ENCODE data around the gene NAXE. TPM values are rescaled to one million over a fixed set of nuclear protein-coding genes. Genes with fewer than 3 reads are reported as not detected.

The NAXE gene
- total RNA-seq, 1 donor from 2014 or later: 48.5 TPM

- peaks cover 4% of the 10 kb centered on the region for H4K20me1 ChIP-seq (ENCODE audit: insufficient read depth, low read length)
- H3K4me1 Mint-ChIP-seq (ENCODE audit: low read depth, unreplicated experiment): peaks cover 3% of the 10 kb centered on the region
- H3K27ac Mint-ChIP-seq (ENCODE audit: unreplicated experiment): no peak overlapping the region
- peaks cover 2% of the 10 kb centered on the region for H3K36me3 Mint-ChIP-seq (ENCODE audit: low read depth, unreplicated experiment)
- no peak overlapping the region for H3K4me2 ChIP-seq (ENCODE audit: low read length)
- peaks cover 2% of the 10 kb centered on the region for H3K9me3 Mint-ChIP-seq (ENCODE audit: unreplicated experiment)
- no peak overlapping the region for H3K4me3 ChIP-seq (ENCODE audit: insufficient read depth, low read depth, low read length)
- H3K36me3 ChIP-seq (ENCODE audit: insufficient read depth, low read length): peaks cover 2% of the 10 kb centered on the region
- H3K79me2 ChIP-seq (ENCODE audit: insufficient read depth, low read length): peaks cover 9% of the 10 kb centered on the region
- H3K4me1 ChIP-seq (ENCODE audit: insufficient read depth, low read length): peaks cover 12% of the 10 kb centered on the region
- H3K27ac ChIP-seq (ENCODE audit: low read depth, low read length): no peak overlapping the region
- H3K9ac ChIP-seq (ENCODE audit: low read length): no peak overlapping the region
- peaks cover 4% of the 10 kb centered on the region for H3K27me3 Mint-ChIP-seq (ENCODE audit: low read depth, unreplicated experiment)
- no peak for DNase-seq (ENCODE audit: low read depth)
- TF ChIP-seq, protein P1, sequence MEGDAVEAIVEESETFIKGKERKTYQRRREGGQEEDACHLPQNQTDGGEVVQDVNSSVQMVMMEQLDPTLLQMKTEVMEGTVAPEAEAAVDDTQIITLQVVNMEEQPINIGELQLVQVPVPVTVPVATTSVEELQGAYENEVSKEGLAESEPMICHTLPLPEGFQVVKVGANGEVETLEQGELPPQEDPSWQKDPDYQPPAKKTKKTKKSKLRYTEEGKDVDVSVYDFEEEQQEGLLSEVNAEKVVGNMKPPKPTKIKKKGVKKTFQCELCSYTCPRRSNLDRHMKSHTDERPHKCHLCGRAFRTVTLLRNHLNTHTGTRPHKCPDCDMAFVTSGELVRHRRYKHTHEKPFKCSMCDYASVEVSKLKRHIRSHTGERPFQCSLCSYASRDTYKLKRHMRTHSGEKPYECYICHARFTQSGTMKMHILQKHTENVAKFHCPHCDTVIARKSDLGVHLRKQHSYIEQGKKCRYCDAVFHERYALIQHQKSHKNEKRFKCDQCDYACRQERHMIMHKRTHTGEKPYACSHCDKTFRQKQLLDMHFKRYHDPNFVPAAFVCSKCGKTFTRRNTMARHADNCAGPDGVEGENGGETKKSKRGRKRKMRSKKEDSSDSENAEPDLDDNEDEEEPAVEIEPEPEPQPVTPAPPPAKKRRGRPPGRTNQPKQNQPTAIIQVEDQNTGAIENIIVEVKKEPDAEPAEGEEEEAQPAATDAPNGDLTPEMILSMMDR (IDR thresholded peaks at IDR 0.05; ENCODE audit: insufficient read depth, low read depth, low read length): no peak
- no peaks in the 10 kb centered on the region for H3K9me3 ChIP-seq (ENCODE audit: insufficient read depth, low read depth, low read length)
- H3K27me3 ChIP-seq (ENCODE audit: insufficient read depth, low read length): no peaks in the 10 kb centered on the region
- H2AFZ ChIP-seq (ENCODE audit: low read depth, low read length): no peak overlapping the region
- no peak overlapping the region for H3K4me3 Mint-ChIP-seq (ENCODE audit: unreplicated experiment)
- no peak for FAIRE-seq
These were observed 2.0 kb upstream of the NAXE start for GRCh38 chr1:156589546-156589945.

GRCh38 chr1:156590326-156591180, 1.0 kb upstream of the NAXE start:
- peak overlapping the region; percentile 91 for H3K4me2 ChIP-seq (ENCODE audit: low read length)
- H3K27ac ChIP-seq (ENCODE audit: low read depth, low read length): no peak overlapping the region
- H3K9ac ChIP-seq (ENCODE audit: low read length): no peak overlapping the region
- Mint-ChIP-seq H3K27ac (ENCODE audit: unreplicated experiment) (peak overlapping the region; percentile 6), H3K27me3 (ENCODE audit: low read depth, unreplicated experiment) (peaks cover 3% of the 10 kb centered on the region), H3K9me3 (ENCODE audit: unreplicated experiment) (peaks cover 2% of the 10 kb centered on the region), H3K4me3 (ENCODE audit: unreplicated experiment) (peak overlapping the region; percentile 79), H3K4me1 (ENCODE audit: low read depth, unreplicated experiment) (peaks cover 3% of the 10 kb centered on the region), H3K36me3 (ENCODE audit: low read depth, unreplicated experiment) (peaks cover 5% of the 10 kb centered on the region)
- TF ChIP-seq, protein P1 (IDR thresholded peaks at IDR 0.05; ENCODE audit: insufficient read depth, low read depth, low read length): no peak
- TF ChIP-seq EZH2 (IDR thresholded peaks at IDR 0.05; ENCODE audit: insufficient read depth, low read length): no peak
- peaks cover 8% of the 10 kb centered on the region for H3K36me3 ChIP-seq (ENCODE audit: insufficient read depth, low read length)
- no peaks in the 10 kb centered on the region for H3K27me3 ChIP-seq (ENCODE audit: insufficient read depth, low read length)
- H4K20me1 ChIP-seq (ENCODE audit: insufficient read depth, low read length): peaks cover 5% of the 10 kb centered on the region
- H3K79me2 ChIP-seq (ENCODE audit: insufficient read depth, low read length): peaks cover 9% of the 10 kb centered on the region
- H2AFZ ChIP-seq (ENCODE audit: low read depth, low read length): no peak overlapping the region
- H3K9me3 ChIP-seq (ENCODE audit: insufficient read depth, low read depth, low read length): no peaks in the 10 kb centered on the region
- peak overlapping the region; percentile 61 for H3K4me3 ChIP-seq (ENCODE audit: insufficient read depth, low read depth, low read length)
- peaks cover 12% of the 10 kb centered on the region for H3K4me1 ChIP-seq (ENCODE audit: insufficient read depth, low read length)
- FAIRE-seq: no peak
- DNase-seq (ENCODE audit: low read depth): no peak

DNA sequence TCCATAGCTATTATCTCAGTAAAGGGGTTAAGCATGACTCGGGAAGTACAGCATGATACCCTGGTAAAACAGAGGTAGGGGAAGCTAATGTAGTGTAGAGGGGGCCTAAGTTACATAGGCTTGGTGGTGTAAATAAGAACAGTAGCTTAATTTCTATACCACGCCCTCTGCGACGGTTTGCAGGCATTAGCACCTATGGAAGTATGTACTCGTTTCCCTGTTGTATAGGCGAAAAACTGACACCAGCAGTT, 470 bp upstream of the NAXE start:
- peak overlapping the region; percentile 91 for H3K4me2 ChIP-seq (ENCODE audit: low read length)
- H2AFZ ChIP-seq (ENCODE audit: low read depth, low read length): peak overlapping the region; percentile 87
- no peak for FAIRE-seq
- H3K27ac Mint-ChIP-seq (ENCODE audit: unreplicated experiment): peak overlapping the region; percentile 77
- DNase-seq (ENCODE audit: low read depth): no peak
- peaks cover 8% of the 10 kb centered on the region for H3K36me3 Mint-ChIP-seq (ENCODE audit: low read depth, unreplicated experiment)
- TF ChIP-seq, protein P1 (IDR thresholded peaks at IDR 0.05; ENCODE audit: insufficient read depth, low read depth, low read length): no peak
- no peak for TF ChIP-seq EZH2 (IDR thresholded peaks at IDR 0.05; ENCODE audit: insufficient read depth, low read length)
- H3K9me3 Mint-ChIP-seq (ENCODE audit: unreplicated experiment): peaks cover 2% of the 10 kb centered on the region
- H3K36me3 ChIP-seq (ENCODE audit: insufficient read depth, low read length): peaks cover 11% of the 10 kb centered on the region
- H3K4me3 Mint-ChIP-seq (ENCODE audit: unreplicated experiment): peak overlapping the region; percentile 79
- no peaks in the 10 kb centered on the region for H3K27me3 Mint-ChIP-seq (ENCODE audit: low read depth, unreplicated experiment)
- peak overlapping the region; percentile 91 for H3K9ac ChIP-seq (ENCODE audit: low read length)
- H4K20me1 ChIP-seq (ENCODE audit: insufficient read depth, low read length): peaks cover 10% of the 10 kb centered on the region
- no peaks in the 10 kb centered on the region for H3K9me3 ChIP-seq (ENCODE audit: insufficient read depth, low read depth, low read length)
- H3K4me1 Mint-ChIP-seq (ENCODE audit: low read depth, unreplicated experiment): peaks cover 3% of the 10 kb centered on the region
- H3K79me2 ChIP-seq (ENCODE audit: insufficient read depth, low read length): peaks cover 9% of the 10 kb centered on the region
- H3K4me3 ChIP-seq (ENCODE audit: insufficient read depth, low read depth, low read length): peak overlapping the region; percentile 61
- H3K27me3 ChIP-seq (ENCODE audit: insufficient read depth, low read length): no peaks in the 10 kb centered on the region
- peaks cover 12% of the 10 kb centered on the region for H3K4me1 ChIP-seq (ENCODE audit: insufficient read depth, low read length)
- H3K27ac ChIP-seq (ENCODE audit: low read depth, low read length): peak overlapping the region; percentile 32
